SH-SY5Y (cell line): ENCODE measurements around the gene DAB1.

Source experiments
- GATA2 ChIP-seq: IDR thresholded peaks from 2 replicates; pipeline ENCODE4 v1.6.1; 2011; ENCODE audit warnings: mild to moderate bottlenecking, low read depth, low read length
- GATA3 ChIP-seq: IDR thresholded peaks from 2 replicates; pipeline ENCODE4 v1.6.1; 2011; ENCODE audit warnings: low read depth, mild to moderate bottlenecking, low read length, moderate library complexity

The DAB1 gene

GRCh38 chr1:57124170-57124569 is 299.7 kb downstream of the DAB1 start:
- TF ChIP-seq GATA2 (no peak), GATA3 (no peak)

GRCh38 chr1:57122031-57122430 is 301.8 kb downstream of the DAB1 start:
- no peak for TF ChIP-seq GATA2
- no peak for TF ChIP-seq GATA3

- TF ChIP-seq GATA2 (no peak), GATA3 (no peak)
Measured at GRCh38 chr1:57118948-57119603, 304.8 kb downstream of the DAB1 start.

GRCh38 chr1:57117753-57118152 is 306.1 kb downstream of the DAB1 start:
- TF ChIP-seq GATA3: no peak
- TF ChIP-seq GATA2: no peak

GRCh38 chr1:57116871-57117270 is 307.0 kb downstream of the DAB1 start:
- no peak for TF ChIP-seq GATA2
- TF ChIP-seq GATA3: no peak

- TF ChIP-seq GATA3 (no peak), GATA2 (no peak)
Measured at GRCh38 chr1:57115030-57115614, 308.7 kb downstream of the DAB1 start.

GRCh38 chr1:57112148-57112547 is 311.7 kb downstream of the DAB1 start:
- TF ChIP-seq GATA2 (no peak), GATA3 (no peak)

- TF ChIP-seq GATA3 (no peak), GATA2 (no peak)
Measured at GRCh38 chr1:57111175-57111574, 312.7 kb downstream of the DAB1 start.

GRCh38 chr1:57109883-57110282 is 314.0 kb downstream of the DAB1 start:
- TF ChIP-seq GATA3: no peak
- TF ChIP-seq GATA2: no peak

GRCh38 chr1:57109247-57109646 is 314.6 kb downstream of the DAB1 start:
- TF ChIP-seq GATA2 (no peak), GATA3 (no peak)

- no peak for TF ChIP-seq GATA3
- no peak for TF ChIP-seq GATA2
Measured at GRCh38 chr1:57106296-57106695, 317.6 kb downstream of the DAB1 start.

GRCh38 chr1:57102561-57103326 is 321.1 kb downstream of the DAB1 start:
- TF ChIP-seq GATA3 (no peak), GATA2 (no peak)

- TF ChIP-seq GATA3: no peak
- no peak for TF ChIP-seq GATA2
Measured at GRCh38 chr1:57101209-57101608, 322.7 kb downstream of the DAB1 start.

GRCh38 chr1:57094749-57095148 is 329.1 kb downstream of the DAB1 start:
- no peak for TF ChIP-seq GATA2
- TF ChIP-seq GATA3: no peak

GRCh38 chr1:57093122-57093521 is 330.7 kb downstream of the DAB1 start:
- no peak for TF ChIP-seq GATA2
- TF ChIP-seq GATA3: no peak

GRCh38 chr1:57091642-57092041 is 332.2 kb downstream of the DAB1 start:
- TF ChIP-seq GATA3: no peak
- TF ChIP-seq GATA2: no peak

GRCh38 chr1:57089855-57090254 is 334.0 kb downstream of the DAB1 start:
- TF ChIP-seq GATA2 (no peak), GATA3 (no peak)
